GM18505 (cell line): Measurements from ENCODE around the gene ATP6V1B1.

Experiments
- ATAC-seq: cut with Tn5 transposase; IDR thresholded peaks from one replicate; pipeline ENCODE4 v1.9.1; 2021; ENCODE audit not compliant: unreplicated experiment
- POLR2A ChIP-seq: IDR thresholded peaks from 4 replicates; pipeline ENCODE4 v1.6.1; 2011; ENCODE audit warnings: borderline replicate concordance; ENCODE audit not compliant: insufficient read depth, insufficient read length; ENCODE audit errors: extremely low read depth

Gene ATP6V1B1

DNA sequence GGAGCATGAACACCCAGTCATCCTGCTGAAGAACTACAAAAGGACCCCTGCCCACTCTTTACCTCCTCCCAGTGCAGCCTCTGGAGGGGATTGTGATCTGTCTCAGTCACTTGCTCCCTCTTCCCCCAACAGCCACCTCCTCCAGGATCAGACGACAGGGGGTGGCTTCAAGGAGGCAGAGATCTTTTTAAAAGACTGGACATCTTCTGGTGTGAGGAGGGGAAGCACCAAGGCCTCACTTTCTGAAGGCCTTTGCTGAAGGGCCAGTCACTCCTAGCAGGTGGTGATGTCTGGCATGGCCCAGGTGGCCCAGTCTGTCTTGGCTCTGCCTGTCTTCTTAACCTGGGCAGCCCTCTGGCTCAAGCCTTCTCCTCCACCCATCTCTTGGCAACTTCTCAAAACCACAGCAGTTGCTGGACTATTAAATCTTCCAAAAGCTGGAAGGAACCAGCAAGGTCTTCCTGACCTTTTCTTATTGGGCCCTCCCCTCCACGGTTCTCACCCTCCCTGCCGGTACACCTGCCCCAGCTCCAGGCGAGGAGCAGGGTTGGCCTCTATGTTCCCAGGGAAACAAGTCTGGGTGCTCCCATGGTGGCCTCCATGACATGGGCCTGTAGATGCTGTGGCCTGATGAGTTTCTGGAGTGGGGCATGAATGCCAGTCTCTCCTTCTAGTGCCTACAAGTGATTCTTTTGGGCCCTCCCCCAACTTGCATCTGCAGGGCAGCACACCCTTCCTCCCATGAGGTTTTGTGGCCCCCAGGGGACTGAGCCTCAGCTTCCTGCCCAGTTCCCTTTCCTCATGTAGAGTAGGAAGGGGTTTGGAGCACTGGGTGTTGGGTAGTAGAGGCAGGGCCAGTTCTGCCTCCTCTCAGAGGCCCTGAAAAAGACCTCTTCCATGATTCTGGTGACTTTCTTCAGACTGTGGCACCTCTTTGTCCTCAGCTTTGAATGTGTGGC is 5.0 kb upstream of the ATP6V1B1 start:
- TF ChIP-seq POLR2A, result no peak
- ATAC-seq, result no peak

DNA sequence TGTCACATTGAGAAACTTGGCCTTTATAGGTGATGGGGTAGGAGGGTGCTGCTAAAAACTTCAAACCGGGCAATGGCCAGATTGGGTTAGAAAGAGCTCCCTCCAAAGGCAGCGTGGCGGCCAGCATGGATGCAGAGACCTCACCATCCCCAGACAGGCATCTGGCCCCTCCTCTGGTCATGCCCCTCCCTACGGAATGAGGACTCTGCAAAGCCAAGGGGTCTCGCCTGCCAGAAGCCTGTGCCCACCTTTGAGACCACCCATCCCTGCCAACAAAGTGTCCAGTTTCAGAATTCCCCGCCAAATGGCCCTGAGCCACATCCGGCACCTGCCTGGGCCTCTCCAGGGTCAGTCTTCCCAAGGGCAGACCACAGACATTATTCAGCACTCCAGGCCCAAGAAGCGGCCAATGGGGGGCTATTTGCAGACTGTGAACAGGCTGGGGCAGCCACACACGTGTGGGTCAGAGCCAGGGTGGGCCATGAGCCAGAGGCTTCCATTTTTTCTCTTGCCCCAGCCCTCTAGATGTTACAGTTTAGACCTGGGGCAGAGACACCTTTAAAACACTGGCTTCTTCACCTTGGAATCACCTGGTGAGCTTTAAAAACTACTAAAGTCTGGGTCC is 4.2 kb upstream of the ATP6V1B1 start:
- no peak for ATAC-seq
- no peak for TF ChIP-seq POLR2A

DNA sequence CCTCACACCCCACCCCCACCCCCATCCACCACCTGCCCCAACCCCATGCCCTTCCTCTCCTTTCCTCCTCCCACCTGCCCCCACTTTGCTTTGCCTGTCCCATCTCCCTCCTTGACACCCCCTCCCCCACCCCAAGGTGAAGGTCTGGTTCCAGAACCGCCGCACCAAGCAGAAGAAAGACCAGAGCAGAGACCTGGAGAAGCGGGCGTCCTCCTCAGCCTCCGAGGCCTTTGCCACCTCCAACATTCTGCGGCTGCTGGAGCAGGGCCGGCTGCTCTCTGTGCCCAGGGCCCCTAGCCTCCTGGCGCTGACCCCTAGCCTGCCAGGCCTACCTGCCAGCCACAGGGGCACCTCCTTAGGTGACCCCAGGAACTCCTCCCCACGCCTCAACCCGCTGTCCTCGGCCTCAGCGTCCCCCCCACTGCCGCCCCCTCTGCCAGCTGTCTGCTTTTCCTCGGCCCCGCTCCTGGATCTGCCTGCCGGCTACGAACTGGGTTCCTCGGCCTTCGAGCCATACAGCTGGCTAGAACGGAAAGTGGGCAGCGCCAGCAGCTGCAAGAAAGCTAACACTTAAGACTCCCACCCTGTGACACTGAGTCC is 3.0 kb upstream of the ATP6V1B1 start:
- TF ChIP-seq POLR2A, result no peak
- no peak for ATAC-seq

DNA sequence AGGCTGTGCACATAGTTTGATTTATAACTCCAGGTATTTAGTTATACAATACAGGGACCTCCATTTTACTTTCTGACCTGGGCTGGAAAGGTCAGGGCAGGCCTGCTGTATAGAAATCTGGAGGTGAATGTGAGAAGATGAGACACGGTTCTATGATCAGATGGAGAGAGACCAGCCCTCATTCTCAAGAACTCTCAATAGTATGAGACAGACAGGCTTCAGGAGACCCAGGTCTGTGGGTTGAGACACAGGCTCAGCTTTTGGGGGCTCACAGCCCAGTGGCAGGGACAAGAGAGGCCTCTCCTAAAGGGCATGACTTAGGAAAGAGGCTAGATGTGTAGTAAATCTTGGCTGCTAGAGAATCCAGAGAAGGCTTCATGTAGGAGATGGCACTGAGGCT is 719 bp upstream of the ATP6V1B1 start:
- TF ChIP-seq POLR2A, result no peak
- no peak for ATAC-seq

DNA sequence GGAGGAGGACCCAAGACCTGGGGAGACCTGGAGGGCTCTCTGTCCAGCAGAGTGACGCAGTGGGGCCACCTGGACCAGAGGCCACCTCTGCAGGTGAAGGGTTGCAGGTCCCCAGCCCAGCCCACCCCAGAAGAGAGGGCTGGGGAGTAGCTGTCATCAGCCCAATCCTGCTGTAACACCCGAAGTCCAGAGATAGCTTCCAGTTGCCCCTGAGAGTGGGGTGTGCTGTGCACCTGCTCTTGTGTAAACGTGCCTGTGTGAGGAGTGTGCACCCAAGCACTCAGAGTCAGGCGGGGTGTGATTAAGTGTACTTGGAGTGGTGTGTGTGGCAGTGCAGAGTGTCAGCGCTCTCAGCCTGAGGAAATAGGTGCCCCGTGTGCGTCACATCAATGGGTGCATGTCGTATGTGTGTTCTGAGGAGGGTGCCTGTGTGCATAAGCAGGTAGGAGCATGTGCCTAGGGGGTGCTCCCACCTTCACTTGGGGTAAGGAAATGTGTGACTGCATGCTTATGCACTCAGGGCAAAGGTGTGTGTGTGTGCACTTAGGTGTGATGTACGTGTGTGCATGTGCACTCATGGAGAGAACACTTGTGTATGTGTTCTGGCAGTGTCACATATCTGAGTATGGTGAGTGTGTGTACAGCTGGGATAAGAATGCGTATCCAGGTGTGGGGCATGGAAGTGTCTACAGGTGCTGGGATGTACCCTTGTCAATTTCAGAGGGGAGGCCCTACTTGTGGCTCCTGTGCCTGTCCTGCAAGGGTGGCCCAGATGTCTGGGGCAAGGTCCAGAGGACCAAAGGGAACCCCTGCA is 672 bp downstream of the ATP6V1B1 start:
- TF ChIP-seq POLR2A, result no peak
- ATAC-seq, result no peak

DNA sequence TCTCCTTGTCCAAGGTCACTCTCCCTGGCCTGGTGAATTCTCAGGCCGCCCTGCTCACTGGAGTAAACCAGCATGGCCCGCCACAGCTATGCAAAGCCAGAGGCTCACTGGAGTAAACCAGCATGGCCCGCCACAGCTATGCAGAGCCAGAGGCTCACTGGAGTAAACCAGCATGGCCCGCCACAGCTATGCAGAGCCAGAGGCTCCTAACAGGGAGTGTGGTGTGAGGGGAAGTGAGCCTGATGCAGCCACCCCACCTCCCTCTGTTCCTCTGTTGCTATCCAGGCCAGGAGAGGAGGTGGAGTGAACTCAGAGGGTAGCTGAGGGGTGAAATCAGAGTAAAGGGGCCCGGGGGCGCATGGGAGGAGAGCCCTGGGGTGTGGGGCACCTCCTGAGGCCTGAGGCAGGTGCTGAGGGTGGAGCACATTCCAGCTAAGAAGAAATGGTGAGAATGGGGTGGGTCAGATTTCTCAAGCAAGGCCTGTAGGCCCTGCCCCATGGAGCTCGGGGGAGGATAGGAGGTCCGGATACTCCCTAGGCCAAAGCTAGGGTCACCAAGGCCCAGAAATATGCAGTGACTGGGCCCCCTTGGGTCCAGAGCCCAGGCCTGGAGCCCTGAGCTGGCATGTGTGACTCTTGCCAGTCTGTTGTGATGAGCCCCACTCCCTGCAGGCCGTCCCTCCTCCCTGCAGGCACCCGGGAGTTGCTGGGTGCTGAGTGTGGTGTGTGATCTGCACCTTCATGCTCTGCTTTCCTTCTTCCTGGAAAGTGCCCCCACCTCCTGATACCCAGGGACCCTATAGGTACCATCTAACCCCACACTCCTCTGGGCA is 1.5 kb downstream of the ATP6V1B1 start:
- no peak for ATAC-seq
- TF ChIP-seq POLR2A, result no peak

DNA sequence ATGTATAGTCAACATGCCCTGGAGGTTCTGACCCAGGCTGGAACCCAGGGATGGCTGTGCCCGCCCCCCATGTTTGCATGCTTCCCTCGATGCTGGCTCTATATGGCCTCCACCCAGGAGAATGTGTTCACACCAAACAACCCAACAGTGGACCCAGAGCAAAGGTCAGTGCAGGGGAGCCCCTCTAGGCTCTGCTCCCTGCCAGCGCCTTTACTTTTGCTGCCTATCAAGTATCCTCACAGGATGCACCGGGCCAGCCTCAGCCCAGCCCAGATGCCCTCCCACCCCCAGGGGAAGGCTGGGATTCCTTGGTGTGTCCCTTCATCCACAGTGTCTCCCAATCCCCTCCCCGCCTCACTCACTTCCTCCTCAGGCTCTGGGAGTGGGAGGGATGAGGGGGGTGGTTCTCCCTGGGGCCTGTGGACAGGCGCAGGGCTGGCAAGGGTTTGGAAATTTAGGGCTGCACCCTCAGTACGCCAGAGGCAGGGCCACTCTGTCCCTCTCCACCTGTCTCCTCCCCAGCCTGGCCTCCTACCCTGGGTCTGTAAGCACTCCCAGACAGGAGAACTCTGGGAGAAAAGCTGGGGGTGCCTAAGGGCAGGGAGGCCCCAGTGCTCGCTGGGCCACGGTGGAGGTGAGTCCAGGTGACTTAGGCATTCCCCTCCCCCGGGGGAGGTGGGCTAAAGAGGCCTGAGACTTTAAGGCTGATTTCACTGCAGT is 2.3 kb downstream of the ATP6V1B1 start:
- no peak for TF ChIP-seq POLR2A

DNA sequence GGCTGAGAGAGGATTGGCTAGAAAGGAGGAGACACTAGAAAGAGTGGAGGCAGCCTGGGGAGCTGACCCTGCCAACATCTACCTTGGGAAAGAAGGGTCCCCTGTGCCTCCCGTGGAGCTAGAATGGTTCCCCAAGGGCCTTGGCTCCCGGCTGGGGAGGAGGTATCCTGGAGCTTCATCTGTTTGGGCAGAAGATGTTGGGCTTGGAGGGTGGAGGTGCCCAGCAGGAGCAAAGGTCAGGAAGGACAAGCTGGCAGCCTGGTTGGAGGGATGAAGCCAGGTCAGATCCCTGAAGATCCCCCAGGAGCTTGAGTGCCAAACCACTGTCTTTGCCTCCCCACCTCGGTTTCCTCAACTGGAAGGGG is 2.9 kb downstream of the ATP6V1B1 start:
- no peak for TF ChIP-seq POLR2A
- no peak for ATAC-seq

More for the DNA sequence above, 2.3 kb downstream of the ATP6V1B1 start:
- ATAC-seq, result no peak

DNA sequence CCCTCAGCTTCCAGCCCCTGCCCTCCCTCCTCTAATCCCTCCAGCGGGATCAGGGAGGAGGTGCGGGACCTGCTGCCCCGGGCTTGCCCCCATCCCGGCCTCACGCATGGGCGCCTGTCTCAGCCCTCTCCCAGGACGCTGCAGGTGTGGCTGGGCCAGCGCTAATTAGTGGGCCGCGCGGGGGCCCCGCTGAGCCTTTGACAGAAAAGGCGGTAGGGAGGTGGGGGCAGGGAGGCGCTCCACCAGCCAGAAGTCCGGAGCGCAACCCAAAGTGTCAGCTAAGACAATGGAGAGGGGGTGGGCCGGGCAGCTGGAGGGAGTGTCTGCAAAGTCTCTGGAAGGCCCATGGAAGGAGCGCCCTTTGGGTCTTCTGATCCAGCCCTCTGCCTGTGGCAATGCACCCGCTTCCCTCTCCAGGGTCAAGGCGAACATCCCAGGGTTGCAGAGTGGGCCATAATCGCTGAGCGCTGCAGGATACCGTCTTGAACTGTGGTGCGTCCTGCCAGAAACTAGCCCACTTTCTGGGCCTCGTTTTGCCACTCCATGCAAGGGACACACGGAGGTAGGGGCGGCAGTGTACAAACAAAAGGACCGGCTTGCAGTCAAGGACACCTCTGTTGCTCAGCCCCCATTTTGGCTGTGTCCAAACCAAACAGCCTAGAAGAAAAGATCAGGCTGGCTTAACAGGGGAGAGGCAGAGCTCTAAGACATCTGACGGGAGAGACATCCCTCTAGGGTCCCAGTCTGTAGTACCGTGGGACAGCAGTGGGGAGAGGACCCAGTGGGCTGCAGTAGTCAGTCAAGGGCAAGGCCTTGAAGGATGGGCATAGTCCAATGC is 3.5 kb downstream of the ATP6V1B1 start:
- TF ChIP-seq POLR2A, result no peak
- ATAC-seq, result no peak

DNA sequence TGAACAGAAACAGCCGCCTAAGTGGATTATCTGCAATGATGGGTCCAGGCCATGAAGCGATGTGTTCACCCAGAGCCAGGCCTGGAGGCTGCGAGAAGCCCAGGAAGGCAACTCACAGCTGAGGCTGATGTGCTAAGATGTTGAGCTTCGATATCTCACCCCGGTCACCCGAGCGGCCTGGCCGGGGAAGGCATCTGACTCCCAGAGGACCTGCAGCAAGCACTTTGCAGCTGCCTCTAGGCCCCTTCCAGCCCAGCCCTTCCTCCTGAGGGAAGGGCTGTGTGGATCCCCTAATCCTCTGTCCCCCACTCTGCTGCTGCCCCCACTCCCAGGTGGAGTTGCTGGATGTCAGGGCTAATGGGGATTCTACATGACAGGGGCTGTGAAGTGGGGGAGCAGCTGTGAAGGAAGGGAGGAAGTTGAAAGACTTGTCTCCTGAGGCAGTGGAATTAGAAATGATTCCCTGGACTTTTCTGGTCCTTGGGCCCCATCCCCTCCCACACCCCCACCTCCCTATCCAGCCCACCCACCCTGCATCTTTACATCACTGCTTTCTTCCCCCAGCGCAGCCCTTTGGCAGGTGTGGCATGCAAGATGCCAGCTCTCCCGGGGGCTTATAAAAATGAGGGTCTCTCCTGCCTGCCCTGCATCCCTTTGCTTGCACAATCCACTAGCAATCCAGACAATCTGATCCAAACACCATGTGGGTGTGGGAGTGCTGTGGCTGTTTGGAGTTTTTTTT is 4.3 kb downstream of the ATP6V1B1 start:
- no peak for ATAC-seq
- no peak for TF ChIP-seq POLR2A
